AG20443 (cell line): Measurements from ENCODE around the gene ERF.
A peak's percentile ranks its signal among the peaks of the same experiment; 100 is the strongest.
"Not testable (repeated sequence)": the region's sequence is repeated elsewhere in the genome, so short reads cannot be mapped to it uniquely, and the experiment has no call there.

Experiments used
- DNase-seq: peaks from one replicate; pipeline ENCODE4 v3.0.0; 2012; ENCODE audit warnings: low spot score, mixed read lengths

ERF gene

DNA sequence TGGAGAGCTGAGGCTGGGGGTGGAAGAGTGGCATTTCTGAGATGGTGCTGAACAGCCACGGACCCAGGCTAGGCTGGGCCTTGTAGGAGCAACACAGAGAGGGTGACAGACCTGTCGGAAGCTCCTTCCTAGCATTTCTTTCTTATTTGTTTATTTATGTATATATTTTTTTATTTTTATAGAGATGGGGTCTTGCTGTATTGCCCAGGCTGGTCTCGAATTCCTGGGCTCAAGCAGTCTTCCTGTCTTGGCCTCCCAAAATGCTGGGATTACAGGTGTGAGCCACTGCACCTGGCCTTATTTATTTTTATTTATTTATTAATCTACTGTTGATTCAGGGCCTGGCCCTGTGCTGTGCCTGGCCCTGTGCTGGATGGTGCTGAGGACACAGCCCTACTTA is 20.6 kb upstream of the ERF start:
- DNase-seq, result no peak

DNA sequence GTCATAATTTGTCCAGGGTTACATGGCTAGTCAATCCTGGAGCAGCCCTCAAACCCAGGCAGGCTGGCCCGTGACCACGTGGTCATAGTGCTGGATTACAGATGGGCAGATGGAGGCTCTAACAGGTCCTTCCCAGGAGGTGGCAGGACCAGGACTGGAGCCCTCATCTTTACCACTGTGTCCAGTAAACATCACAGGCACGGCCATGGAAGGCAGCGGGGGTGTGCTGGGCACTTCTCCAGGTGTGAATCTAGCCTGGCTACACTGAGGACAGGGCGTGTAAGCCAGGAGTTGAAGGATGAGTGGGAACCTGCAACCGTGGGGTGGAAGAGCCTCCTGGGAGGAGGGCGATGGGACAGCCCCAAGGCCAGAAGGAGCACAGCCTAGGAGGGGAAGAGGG is 20.2 kb upstream of the ERF start:
- DNase-seq, result no peak

DNA sequence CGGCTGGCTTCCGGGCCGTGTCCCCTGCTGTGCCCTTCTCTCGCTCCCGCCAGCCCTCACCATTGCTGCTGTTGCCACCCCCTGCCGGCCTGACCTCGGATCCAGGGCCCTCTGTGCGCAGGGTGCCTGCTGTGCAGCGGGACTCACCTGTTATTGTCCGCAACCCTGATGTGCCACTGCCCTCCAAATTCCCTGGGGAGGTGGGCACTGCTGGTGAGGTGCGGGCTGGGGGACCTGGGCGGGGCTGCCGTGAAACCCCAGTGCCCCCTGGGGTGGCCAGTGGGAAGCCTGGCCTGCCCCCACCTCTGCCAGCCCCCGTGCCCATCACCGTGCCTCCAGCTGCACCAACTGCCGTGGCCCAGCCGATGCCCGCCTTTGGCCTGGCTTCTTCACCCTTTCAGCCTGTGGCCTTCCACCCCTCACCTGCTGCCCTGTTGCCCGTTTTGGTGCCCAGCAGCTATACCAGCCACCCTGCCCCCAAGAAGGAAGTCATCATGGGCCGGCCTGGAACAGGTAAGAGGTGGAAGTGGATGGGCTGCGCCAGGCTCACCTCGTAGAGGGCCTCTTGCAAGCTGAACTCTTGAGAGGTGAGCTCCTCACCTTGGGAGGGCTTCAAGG is 19.2 kb upstream of the ERF start:
- no peak for DNase-seq

DNA sequence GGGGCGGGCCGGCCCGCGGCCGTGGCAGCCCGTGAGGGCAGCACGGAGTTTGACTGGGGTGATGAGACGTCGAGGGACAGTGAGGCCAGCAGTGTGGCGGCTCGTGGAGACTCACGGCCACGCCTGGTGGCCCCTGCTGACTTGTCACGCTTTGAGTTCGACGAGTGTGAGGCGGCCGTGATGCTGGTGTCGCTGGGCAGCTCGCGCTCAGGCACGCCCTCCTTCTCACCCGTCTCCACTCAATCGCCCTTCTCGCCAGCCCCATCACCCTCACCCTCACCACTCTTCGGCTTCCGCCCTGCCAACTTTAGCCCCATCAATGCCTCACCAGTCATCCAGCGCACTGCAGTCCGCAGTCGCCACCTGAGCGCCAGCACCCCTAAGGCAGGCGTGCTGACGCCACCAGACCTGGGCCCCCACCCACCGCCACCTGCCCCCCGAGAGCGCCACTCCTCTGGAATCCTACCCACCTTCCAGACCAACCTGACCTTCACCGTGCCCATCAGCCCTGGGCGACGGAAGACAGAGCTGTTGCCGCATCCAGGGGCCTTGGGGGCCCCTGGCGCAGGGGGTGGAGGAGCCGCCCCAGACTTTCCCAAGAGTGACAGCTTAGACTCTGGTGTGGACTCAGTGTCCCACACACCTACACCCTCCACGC is 18.6 kb upstream of the ERF start:
- DNase-seq, result no peak

DNA sequence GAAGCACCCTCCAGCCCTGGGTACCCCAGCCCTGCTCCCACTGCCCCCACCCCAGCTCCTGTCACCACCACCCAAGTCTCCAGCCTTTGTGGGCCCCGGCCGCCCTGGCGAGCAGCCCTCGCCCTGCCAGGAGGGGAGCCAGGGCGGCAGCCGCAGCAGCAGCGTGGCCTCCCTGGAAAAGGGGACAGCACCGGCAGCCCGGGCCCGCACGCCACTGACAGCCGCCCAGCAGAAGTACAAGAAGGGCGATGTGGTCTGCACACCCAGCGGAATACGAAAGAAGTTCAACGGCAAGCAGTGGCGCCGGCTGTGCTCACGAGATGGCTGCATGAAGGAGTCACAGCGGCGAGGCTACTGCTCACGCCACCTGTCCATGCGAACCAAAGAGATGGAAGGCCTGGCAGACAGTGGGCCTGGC is 18.1 kb upstream of the ERF start:
- DNase-seq, result no peak

DNA sequence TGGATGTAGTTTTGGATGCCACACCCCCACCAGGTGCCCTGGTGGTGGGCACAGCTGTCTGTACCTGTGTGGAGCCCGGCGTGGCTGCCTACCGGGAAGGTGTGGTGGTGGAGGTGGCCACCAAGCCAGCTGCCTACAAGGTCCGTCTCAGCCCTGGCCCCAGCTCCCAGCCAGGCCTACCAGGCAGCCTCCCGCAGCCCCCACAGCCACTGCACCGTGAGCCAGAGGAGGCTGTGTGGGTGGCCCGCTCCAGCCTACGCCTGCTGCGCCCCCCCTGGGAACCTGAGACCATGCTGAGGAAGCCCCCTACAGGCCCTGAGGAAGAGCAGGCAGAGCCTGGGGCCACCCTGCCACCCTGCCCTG is 17.6 kb upstream of the ERF start:
- no peak for DNase-seq

DNA sequence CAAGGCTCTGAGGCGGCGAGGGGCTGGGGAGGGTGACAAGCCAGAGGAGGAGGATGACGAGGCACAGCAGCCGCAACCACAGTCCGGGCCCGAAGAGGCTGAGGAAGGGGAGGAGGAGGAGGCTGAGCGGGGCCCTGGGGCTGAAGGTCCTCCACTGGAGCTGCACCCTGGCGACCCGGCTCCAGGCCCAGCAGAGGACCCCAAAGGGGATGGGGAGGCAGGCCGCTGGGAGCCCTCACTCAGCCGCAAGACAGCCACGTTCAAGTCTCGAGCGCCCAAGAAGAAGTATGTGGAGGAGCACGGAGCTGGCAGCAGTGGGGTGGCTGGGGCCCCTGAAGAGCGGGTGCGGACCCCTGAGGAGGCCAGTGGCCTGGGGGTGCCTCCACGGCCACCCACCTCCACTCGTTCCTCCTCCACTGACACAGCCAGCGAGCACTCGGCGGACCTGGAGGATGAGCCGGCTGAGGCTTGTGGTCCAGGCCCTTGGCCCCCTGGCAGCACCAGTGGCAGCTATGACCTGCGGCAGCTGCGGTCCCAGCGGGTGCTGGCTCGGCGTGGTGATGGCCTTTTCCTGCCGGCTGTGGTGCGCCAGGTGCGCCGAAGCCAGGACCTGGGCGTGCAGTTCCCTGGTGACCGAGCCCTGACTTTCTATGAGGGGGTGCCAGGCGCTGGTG is 17.1 kb upstream of the ERF start:
- no peak for DNase-seq

DNA sequence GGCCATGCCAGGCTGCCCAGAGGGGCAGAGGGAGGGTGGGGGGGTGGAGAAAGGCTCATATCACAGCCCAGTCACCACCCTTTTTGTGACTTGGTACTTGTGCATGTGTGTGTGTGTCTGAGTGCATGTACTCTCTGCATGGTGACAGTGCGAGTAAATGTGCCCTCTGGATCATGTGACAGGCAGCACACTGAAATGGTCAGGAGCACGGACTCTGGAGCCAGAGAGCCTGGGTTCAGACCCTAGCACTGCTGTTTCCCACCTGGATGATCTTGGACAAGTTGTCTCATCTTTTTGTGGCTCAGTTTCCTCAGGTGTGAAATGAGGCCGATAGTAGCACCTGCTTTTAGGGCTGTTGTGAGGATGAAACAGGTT is 16.1 kb upstream of the ERF start:
- no peak for DNase-seq

DNA sequence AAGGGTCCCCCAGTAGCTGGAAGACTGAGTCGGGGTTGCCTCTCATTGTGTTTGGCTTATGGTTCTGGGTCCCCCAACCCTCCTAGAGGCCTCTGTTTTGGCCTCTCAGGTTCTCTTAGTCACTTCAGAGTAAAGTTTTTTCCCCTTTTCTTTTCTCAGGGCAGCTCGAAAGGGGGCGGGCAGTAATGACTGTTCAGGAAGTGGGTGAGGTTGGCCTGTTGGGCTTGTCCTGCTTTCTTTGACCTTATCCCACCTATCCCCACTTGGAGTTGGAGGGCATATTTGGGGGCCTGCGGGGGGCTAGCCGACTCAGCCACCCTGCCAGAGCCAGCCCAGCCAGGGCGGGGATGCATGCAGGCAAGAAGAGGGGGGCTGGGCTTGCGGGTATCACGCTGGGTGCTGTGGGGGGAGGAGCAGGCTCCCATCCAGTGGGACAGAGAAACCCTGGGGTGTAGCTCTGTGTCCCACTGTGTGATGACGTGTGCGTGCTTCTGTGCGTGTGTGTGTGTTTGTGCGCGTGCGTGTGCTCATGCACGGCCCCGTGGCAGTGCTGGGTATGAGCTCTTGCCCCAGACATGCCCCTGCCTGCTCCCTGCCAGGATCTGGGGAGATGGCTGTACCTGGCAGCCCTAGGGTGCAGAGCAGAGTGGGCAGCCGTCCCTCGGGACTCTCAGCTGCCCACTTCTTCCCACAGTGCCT is 15.6 kb upstream of the ERF start:
- DNase-seq, result peak; percentile 74

DNA sequence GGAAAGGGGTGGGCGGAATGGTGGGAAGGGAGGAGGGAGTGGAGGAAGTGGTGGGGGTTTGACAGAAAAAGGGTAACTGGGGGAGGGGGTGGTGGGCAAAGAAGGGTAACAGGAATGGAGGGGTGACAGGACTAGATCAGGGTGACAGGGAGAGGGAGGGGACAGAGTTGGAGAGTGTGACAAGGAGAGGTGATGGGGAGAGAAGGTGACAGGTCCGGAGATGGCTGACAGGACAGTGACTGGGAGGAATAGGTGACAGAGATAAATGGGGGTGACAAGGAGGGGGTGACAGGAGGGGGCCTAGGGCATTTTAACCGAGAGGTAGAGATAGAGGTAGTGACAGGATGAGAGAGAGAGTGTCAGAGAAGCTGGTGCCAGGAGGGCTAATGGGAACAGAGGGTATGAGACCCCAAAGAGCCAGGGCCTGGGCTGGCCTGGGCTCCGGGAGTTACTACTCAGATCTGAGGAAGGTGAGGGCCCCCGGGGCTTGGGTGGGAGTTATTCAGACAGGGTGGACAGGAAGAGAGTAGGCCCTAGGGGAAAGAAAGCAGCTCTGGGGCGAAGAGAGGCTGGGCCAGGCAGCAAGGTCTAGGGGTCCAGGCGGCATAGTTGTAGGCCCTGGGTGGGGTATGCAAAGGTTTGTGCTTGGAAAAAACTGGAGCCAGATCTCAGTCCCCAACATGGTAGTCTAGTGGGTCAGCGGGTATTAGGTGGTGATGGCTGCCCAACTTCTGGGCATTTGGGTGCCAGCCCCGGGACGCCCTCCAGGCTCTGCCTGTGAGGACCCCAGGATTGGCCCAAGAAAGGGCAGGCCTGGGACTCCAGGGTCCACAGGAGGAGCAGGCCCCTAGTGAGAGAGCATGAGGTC is 14.8 kb upstream of the ERF start:
- DNase-seq, result no peak

DNA sequence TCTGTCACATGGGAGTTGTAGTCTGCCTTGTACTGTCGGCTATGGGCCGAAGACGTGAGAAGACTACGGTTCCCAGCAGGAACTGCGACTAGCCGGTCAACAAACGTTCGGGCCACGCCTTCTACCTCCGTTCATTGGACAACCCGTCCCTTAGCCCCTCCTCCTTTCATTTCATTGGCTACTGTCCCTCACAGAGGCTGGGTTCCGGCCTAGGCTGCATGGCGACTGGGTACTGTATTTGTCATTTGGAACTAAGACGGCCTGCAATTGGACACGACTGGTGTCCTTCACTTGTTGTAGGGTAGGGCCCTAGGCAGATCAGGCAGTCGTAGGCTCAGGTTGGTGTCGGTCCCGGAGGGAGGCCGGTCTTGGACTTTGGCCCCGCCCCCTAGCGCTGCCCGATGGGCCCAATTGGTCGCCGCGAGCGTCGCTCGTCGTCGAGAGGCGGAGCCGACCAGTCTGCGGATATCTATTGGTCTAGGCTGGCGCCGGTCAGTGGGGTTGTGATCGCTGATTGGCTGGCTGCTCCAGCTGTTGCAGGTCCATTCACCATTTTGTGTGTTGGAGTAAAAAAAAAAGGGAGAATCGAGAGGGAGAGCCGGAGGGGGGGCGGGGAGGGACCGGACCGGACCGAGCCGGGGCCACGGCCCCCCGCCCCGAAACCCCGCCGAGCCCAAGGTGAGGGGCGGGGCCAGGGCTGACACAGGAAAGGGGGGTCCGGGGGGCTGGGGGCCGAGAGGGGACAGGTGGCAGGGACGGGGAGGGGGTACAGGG is 14.0 kb upstream of the ERF start, which contains the start of gene CIC:
TSS of gene CIC (plus strand) at position 549 of the 774 bp plus-strand sequence. CDS start 2,532 bp downstream, outside the sequence.
- peak; percentile 94 for DNase-seq

DNA sequence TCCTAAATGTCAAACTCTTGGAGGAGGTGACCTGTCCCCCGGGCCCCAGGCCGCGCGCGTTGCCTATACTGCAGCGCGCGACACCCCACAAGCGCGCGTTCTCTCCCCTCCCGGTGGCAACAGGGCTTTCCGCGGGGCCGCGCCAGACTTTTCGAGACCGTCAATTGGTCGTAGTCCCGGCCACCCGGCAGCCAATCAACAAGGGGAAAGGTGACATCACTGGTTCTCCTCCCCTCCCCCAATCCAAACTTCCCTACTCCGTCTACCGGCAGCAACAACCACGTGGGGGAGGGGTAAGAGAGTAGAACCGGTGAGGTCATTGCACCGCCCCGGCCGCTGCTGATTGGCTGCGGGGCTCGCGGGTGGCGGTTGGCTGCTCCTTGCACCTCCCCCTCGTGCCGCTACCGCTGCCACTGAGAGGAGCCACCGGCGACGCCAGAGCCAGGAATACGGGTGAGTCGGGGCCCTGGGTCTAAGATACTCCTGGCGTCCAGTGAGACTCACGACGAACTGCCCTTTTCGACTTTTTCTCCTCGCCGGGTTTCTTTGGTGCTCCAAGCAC is 13.3 kb upstream of the ERF start:
- peak; percentile 90 for DNase-seq

DNA sequence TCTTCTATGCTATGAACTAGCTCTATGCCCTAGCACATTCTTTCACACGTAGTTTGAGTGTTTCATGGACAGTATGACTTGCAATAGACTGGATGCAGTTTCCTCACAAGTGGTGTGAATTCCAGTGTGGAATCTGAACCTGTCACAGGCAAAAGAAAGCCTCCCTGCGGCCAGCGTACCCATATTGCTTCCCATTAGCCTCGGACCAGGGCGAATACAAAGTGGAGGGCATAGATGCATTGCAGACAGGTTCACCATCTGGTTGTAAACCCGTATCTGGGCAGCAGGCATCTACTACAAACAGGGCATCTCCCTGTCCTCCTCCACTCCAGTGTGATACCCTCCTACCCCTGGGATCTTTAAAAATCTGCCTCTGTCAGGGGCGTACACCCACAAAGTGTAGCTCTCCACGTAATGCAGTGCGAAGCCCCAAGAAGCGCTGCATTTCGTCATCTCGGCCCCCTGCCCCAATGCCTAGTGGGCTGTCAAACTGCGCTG is 12.8 kb upstream of the ERF start:
- no peak for DNase-seq

DNA sequence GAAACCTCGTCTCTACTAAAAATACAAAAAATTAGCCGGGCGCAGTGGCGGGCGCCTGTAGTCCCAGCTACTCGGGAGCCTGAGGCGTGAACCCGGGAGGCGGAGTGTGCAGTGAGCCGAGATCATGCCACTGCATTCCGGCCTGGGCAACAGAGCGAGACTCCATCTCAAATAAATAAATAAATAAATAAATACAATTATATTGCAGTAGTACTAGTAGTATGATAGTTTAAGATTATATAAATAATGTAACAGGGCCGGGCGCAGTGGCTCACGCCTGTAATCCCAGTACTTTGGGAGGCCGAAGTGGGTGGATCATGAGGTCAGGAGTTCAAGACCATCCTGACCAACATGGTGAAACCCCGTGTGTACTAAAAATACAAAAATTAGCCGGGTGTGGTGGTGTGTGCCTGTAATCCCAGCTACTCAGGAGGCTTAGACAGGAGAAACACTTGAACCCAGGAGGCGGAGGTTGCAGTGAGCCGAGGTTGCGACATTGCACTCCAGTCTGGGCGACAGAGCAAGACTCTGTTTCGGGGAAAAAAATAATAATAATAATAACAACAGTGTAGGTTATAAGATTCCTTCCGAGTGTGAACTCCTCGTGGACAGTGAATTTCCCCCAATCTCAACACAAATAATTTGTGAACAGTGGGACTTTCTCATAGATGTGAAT is 12.1 kb upstream of the ERF start:
- not testable (repeated sequence) for DNase-seq

DNA sequence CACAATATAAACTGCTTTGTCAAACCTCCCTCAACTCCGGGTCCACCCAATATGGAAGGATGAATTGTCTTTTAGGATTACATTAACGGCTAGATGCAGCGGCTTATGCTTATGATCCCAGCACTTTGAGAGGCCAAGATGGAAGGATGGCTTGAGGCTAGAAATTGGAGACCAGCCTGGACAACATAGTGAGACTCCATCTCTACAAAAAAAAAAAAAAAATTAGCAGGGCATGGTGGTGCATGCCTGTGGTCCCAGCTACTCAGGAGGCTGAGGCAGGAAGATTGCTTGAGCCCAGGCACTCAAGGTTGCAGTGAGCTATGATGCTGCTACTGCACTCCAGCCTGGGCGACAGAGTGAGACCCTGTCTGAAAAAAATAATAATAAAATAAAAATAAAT is 11.2 kb upstream of the ERF start:
- not testable (repeated sequence) for DNase-seq

DNA sequence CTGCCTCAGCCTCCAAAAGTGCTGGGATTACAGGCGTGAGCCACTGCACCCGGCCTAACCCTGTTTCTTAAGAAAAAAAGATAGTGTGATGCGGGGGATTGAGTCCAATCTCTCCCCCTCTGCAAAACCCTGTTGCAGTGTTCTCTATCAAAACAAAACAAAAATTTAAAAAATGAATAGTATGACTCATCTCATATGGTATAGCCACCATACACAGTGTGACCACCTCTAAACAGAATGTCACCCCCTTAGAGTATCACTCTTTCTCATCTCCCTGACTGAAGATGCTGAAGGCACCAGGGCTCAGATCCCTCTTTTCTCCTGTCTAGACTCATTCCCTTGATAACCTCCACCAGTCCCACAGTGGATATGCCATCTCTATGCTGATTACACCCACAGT is 6.8 kb upstream of the ERF start:
- no peak for DNase-seq

DNA sequence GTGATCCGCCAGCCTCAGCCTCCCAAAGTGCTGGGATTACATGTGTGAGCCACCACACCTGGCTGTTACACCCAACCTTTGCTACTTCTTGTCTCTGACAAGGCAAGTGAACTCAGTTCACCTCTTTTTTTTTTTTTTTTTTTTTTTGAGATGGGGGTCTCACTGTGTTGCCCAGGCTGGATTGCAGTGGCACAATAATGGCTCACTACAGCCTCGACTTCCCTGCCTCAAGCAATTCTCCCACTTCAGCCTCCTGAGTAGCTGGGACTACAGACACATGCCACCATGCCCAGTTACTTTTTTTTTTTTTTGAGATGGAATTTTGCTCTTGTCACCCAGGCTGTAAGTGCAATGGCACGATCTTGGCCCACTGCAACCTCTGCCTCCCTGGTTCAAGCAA is 2.9 kb upstream of the ERF start:
- not testable (repeated sequence) for DNase-seq

DNA sequence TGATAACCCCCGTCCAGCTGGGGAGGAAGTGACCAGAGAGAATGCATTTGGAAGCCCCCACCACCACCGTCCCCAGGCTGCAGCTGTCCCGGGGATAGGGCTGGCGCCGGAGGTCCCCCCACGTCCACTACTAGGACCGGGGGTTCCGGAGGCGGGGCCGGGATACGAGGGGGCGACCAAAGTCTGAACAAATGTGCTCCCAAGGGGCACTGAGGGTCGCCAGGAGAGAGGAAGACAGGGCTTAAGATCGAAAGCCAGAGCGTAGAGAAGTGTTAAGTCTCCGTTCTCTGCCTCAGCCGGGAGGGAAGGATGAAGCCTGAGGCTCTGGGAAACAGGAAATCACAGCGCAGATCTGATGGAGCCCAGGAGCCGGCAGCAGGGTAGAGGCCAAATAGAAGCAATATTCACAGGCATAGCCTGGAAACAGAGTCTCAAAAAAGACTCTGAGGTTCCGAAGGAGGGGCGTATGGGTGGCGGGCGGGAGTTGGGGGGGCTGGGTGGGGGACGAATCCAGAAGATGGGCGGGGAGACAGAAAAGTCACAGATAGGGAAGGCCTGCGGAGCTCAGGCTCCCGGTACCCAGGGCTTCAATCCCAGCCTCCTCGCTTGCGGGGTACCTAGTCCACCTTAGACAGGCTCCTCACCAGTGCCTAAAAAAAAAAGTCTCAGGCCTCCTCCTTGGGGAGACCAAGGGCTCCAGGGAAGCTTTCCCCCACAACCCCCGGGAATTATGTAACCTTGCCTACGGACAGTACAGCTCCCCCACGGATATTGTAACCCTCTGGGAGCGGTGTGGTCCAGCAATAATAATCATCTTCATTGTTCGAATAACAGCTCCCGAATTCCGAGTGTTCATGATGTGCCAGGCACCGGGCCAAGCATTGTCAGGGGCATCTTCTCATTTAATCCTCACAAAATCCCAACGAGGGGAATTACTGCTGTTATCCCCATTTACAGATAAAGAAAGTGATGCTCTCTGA is 1.1 kb upstream of the ERF start:
- peak; percentile 35 for DNase-seq
